HepG2 (cell line): ENCODE data around the gene NKAIN4. TPM values are rescaled to one million over a fixed set of nuclear protein-coding genes. Genes with fewer than 3 reads are reported as not detected.

Experiments
- BATF2 ChIP-seq: sonication (generic); formaldehyde crosslinking; IDR thresholded peaks from 2 replicates; pipeline ENCODE4 v1.8.0; 2022; ENCODE audit warnings: mild to moderate bottlenecking, missing genetic modification reagents, moderate library complexity
- GTF2F1 ChIP-seq: fragments of 150-350 bp; IDR thresholded peaks from 2 replicates; pipeline ENCODE4 v1.6.1; 2014; ENCODE audit warnings: low read length
- HMGXB3 ChIP-seq: sonication (generic); formaldehyde crosslinking; IDR thresholded peaks from 2 replicates; pipeline ENCODE4 v1.4.0; 2020; ENCODE audit warnings: missing genetic modification reagents, borderline replicate concordance
- IKZF5 ChIP-seq: IDR thresholded peaks from 2 replicates; pipeline ENCODE4 v1.6.1; 2018; ENCODE audit warnings: missing genetic modification reagents, mild to moderate bottlenecking, missing compliant biosample characterization
- ISX ChIP-seq: sonication (generic); formaldehyde crosslinking; conservative IDR thresholded peaks from 2 replicates; pipeline ENCODE4 v1.5.0; 2020; ENCODE audit warnings: missing genetic modification reagents
- ZBTB14 ChIP-seq: sonication (generic); formaldehyde crosslinking; IDR thresholded peaks from 2 replicates; pipeline ENCODE4 v1.4.0; 2020; ENCODE audit warnings: missing genetic modification reagents
- ZBTB37 ChIP-seq: sonication (generic); formaldehyde crosslinking; IDR thresholded peaks from 2 replicates; pipeline ENCODE4 v1.4.0; 2020; ENCODE audit warnings: mild to moderate bottlenecking, missing genetic modification reagents
- ZFP36 ChIP-seq: fragments of 150-350 bp; IDR thresholded peaks from 2 replicates; pipeline ENCODE4 v1.6.1; 2018; ENCODE audit warnings: borderline replicate concordance, low read length, low read depth; ENCODE audit not compliant: partially characterized antibody
- ZNF234 ChIP-seq: sonication (generic); formaldehyde crosslinking; conservative IDR thresholded peaks from 2 replicates; pipeline ENCODE4 v1.5.1; 2020; ENCODE audit warnings: mild to moderate bottlenecking, missing genetic modification reagents
- ZNF34 ChIP-seq: sonication (generic); formaldehyde crosslinking; IDR thresholded peaks from 2 replicates; pipeline ENCODE4 v1.4.0; 2020; ENCODE audit warnings: mild to moderate bottlenecking, missing genetic modification reagents, borderline replicate concordance
- ZNF44 ChIP-seq: sonication (generic); formaldehyde crosslinking; IDR thresholded peaks from 2 replicates; pipeline ENCODE4 v1.5.1; 2020; ENCODE audit warnings: mild to moderate bottlenecking, missing genetic modification reagents
- ZNF609 ChIP-seq: sonication (generic); formaldehyde crosslinking; IDR thresholded peaks from 2 replicates; pipeline ENCODE4 v1.4.0; 2020; ENCODE audit warnings: mild to moderate bottlenecking, missing genetic modification reagents, borderline replicate concordance
- ZNF629 ChIP-seq: sonication (generic); formaldehyde crosslinking; conservative IDR thresholded peaks from 2 replicates; pipeline ENCODE4 v1.5.0; 2020; ENCODE audit warnings: missing genetic modification reagents
- polyA plus RNA-seq, 8 experiments: library from polyadenylated mRNA; depleted of rRNA in 3 of 8; stranded (reverse) in 7 of 8; unstranded in 1 of 8; fragments of >200 nt; fragmentation: Illumina TruSeq in 4 of 8; extraction: Trizol in 4 of 8; gene quantifications; 2 replicates each; pipeline versions ENCODE4 v1.2.1 to v1.2.3, GENCODE V29; 2011 to 2016; ENCODE audit warnings: low read depth in 4 of 8, missing spikeins in 1 of 8, mixed read lengths in 1 of 8; ENCODE audit not compliant: insufficient read depth in 1 of 8
- total RNA-seq, 5 experiments: library from RNA; depleted of rRNA; stranded (reverse); fragments of >200 nt; fragmentation: Illumina TruSeq; extraction: Trizol; gene quantifications; 2 replicates each; pipeline ENCODE4 v1.2.3, GENCODE V29; 2016; ENCODE audit warnings: low read depth in 1 of 5

NKAIN4 gene
- total and polyA plus RNA-seq, 2 of the 13 experiments (the other 11 are each of a cell fraction or from before 2014, with no cell fraction given): not detected

GRCh38 chr20:63230800-63231268 is 23.4 kb downstream of the NKAIN4 start (continued):
- peak; percentile 60; the same call in 1 of the 2 replicates for TF ChIP-seq IKZF5
- 0 out of 2 replicates have a peak, but pooled peaks have one; percentile 73 for TF ChIP-seq ZNF44 (CRISPR knock-in tag)
- TF ChIP-seq ZNF629: no peak
- no peak for TF ChIP-seq ZBTB37 (CRISPR knock-in tag)
- no peak for TF ChIP-seq ZNF234 (CRISPR knock-in tag)
- no peak for TF ChIP-seq ZNF609 (CRISPR knock-in tag)
- no peak for TF ChIP-seq ISX
- TF ChIP-seq HMGXB3: 0 out of 2 replicates have a peak, but pooled peaks have one; percentile 57
- no peak for TF ChIP-seq GTF2F1
- TF ChIP-seq ZFP36: no peak
- TF ChIP-seq ZNF34 (CRISPR knock-in tag): 0 out of 2 replicates have a peak, but pooled peaks have one; percentile 45
- no peak for TF ChIP-seq ZBTB14 (CRISPR knock-in tag)
- no peak for TF ChIP-seq BATF2 (CRISPR knock-in tag)
